Suppressor macrophage (primary cell): ENCODE results near the gene KIDINS220.

Experiments
- DNase-seq, 4 experiments: peaks; one replicate each; pipeline ENCODE4 v3.0.0-alpha.2; 2020 to 2022
- total RNA-seq, 17 experiments: gene quantifications; one replicate each; lab custom pipeline; 2026; ENCODE audit warnings: mixed read lengths in 6 of 17, inconsistent platforms in 3 of 17; lab: John Stamatoyannopoulos, UW

Gene KIDINS220
- 131 to 305 (median 240) reads per million in 17 experiments for total RNA-seq

DNA sequence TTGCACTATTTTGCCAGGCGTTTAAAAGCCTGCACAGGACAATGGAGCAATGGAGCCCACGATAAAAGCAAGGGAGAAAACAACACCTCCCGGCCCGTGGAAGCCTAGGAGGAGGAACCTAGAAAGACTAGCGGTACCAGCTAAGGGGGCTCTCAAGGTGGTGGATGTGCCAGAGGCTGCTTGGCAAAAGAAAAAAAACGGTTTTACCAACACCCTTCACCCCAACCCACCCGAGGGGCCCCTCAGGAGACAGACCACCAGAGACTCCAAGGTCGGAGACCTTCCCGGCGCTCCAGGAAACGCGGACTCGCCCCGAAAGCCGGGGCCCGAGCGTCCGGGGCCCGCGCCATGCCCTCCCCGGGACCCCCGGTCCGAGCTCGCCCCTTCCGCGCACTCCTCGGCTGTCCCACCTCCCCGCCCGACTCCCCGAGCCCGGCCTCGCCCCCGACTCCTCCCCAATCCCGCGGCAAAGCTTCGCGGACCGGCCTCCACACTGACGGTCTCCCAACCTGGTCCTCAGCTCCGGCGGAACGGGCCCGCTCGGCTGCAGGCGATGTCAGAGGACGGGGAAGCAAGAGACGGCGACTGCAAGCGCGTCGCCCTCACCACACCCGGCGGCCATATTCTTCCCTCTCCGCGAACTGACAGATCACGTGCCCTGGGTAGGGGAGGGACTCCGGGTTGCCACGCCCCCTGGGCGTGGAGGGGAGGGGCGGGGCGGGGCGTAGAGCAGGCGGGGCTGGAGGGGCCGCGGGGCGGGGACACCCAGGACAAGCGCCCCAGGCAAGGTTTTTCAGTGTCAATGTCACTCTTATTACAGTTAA lies at the start of gene KIDINS220:
Gene KIDINS220, minus strand, starts transcription at position 643 of the 824 bp plus-strand sequence. CDS start 10,520 bp downstream, outside the sequence.
- peak; percentile 90 to 97 (median 93) for DNase-seq

GRCh38 chr2:8886876-8887275 lies 49.5 kb upstream of the KIDINS220 start:
- DNase-seq = no peak

GRCh38 chr2:8886202-8886518 lies 48.7 kb upstream of the KIDINS220 start:
- no peak for DNase-seq

- no peak for DNase-seq
Observed at GRCh38 chr2:8885449-8886201, 48.2 kb upstream of the KIDINS220 start.

GRCh38 chr2:8884812-8885211 lies 47.4 kb upstream of the KIDINS220 start:
- DNase-seq = no peak

DNA sequence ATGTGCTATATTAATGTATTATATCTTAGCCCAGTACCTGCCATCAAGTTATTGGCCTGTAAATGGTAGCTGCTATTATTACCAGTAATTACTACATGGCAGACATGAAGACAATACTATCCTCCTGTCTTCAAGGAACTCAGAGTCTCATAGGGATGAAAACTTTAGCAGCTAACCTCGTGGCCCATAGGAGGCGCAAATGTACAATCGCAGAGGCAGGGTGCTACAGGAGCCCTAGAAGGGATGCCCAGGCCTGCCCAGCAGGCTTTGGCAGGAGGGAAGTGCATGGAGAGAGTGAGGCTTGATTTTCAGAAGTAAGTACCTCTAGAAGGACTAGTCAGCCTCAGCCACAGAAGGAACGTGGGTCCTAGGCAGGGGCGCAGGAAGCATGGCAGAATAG lies 44.7 kb upstream of the KIDINS220 start:
- DNase-seq = peak; percentile 46 to 65 (median 54)

GRCh38 chr2:8877894-8878293 lies 40.5 kb upstream of the KIDINS220 start:
- no peak for DNase-seq

DNA sequence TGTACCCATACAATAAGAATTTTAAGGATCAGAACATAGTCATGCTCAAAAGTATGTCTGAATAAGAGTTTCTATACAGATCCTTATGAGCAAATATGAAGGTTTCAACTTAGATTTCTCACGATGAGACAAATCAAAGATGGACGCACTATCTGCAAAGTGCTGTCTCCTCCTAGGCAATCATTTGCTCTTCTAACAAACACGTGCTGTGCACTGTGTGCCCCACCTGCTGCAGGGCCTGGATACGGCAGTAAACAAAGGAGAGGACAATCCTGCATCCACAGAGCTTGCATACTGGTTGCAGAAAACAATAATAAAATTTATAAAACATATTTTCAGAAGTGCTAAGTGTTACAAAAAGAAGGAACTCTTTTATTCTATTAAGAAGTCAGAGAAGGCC lies 39.9 kb upstream of the KIDINS220 start:
- DNase-seq = no peak

DNA sequence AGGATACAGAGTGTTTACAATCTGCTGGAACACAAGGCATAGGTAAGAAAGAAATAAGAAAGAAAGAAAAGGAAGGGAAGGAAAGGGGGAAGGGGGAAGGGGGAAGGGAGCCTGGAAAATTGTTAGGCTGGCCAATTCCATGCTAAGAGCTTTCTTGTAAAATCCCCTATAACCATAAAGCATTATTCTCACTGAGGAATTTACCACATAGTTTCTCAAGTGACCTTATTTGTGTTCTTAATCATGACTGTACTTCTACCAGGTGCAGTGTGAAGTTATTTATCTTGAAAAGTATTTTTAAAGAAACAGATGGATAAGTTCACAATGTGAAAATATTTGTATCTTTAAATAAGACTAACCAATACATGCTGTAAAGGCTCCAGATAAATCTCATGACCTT lies 39.2 kb upstream of the KIDINS220 start:
- no peak for DNase-seq

DNA sequence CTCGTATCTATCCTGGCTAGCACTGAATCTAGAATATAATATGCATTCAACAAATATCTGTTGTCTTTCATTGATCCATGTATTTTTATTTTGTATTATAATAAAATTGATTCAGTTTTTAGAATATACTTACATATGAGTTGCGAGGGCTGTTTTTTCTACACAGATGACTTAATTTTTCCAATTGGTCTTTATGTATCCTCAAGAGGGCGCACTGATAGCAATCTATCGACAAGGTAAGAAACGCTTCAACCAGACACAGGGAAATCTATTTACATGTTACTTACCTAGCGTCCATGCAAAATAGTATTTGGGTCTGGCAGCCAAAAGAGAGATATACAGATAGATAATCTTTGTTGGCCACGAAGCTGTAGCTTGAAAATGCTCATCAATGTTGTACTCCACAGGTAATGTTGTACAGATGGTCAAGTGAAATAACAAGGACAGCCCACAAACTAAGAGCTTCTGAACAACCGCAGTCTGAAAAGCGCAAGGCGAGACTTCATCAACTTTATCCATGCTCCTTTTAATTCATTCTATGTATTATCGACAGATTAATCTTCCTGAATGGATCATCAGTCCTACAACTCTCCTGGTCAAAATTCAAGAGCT lies 35.5 kb upstream of the KIDINS220 start:
- peak; percentile 27 to 78 (median 54) for DNase-seq

DNA sequence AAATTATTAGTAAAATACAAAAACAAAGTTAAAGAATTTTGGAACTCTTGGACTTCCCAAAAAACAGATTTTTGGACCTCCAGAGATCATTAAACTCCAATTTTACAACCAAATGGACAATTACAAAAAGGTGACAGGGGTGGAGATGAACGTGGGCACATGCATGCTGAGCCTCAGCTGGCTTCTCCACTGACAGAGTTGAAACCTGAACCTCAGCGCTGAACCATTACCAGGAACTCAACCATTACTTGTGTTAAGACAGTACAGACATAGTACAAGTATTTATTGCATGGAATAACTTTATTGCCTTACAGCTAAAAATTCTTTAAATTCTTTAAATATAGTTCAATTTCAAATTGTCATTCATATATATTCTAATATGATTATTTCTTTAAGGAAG lies 33.0 kb upstream of the KIDINS220 start:
- no peak for DNase-seq

- DNase-seq = no peak
Observed at GRCh38 chr2:8867363-8867762, 29.9 kb upstream of the KIDINS220 start.

DNA sequence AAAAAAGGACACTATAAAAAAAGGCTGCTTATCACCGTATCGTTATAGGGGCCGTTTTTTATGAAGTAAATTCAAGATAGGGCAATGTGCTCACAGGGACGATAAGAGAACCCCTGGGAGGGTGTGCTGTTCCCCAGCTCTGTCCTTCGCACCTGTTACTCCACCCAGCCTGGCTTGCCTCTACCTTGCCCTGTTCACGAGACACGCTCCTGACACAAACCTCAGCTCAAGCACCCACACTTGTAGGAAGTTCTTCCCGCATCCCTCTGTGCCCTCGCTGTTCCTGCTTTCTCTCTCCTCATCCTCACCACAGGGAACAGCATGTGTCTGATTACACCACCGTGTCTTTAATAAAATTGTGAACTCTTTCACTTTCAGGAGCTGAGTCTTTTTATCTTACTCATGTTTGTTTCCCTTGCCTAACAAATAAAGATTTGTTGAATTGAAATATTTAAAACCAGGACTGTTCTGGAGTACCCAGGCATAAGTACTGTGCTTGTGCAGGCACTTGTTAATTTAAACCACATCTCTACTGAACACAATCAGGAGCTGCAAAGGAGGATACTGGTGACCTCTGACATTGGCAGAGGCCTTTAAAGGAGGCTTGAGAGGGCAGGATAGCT lies 26.0 kb upstream of the KIDINS220 start:
- no peak for DNase-seq

- no peak for DNase-seq
Observed at GRCh38 chr2:8862230-8862629, 24.8 kb upstream of the KIDINS220 start.

DNA sequence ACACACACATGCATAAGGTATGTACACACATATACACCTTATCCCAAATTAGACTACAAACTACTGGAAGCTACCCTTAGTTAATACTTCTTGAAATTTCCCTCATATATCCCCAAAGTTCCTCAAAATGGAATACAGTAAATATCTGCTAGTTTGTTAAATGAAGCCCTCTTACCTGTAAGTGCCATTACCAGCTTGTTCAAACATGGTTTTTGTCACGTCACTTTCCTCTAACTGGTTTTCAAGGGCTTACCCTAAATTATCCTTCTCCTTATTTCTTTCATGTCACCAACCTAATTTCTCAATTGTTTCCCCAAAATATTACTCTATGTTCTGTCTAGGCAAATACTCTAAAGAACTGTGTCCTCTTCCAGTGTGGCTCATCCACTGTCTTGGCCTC lies 24.4 kb upstream of the KIDINS220 start:
- no peak for DNase-seq

GRCh38 chr2:8860239-8860638 lies 22.8 kb upstream of the KIDINS220 start:
- no peak for DNase-seq

DNA sequence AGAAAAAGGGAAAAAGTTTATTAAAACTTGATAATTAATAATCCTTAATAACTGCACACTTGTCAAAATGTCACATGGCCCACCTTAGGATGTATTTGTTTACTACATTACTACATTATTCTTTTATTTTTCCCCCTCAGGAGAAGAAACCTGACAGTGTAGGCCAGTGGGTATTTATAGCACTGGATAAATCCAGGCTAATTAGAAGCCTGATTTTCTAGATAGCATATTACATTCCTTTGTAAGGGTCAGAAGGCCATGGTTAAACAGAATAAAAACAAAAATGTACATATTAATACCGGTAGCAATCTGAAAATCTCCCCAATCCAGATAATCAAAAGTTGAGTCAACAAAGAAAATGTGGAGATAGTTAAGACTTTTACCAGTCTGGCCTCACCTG lies 21.5 kb upstream of the KIDINS220 start:
- DNase-seq = no peak

GRCh38 chr2:8858264-8858663 lies 20.9 kb upstream of the KIDINS220 start:
- DNase-seq = no peak

GRCh38 chr2:8857709-8858108 lies 20.3 kb upstream of the KIDINS220 start:
- no peak for DNase-seq

DNA sequence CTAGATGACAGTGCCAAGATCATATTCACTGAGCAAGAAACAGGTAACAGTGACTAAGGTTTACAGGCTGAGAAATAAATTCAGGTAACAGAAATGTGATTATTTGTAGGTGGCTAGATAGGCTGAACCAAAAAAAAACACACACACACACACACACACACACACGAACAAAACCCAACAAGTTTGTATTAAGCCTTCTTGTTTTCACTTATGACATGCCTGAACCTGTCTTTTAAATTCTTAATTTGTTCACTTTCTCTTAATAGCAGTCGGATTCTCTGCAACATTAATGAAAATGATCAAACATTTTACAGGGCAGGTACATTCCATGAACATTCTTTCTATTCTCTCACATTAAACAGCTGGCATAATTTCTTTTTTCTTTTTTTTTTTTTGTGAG lies 18.8 kb upstream of the KIDINS220 start:
- DNase-seq = no peak

DNA sequence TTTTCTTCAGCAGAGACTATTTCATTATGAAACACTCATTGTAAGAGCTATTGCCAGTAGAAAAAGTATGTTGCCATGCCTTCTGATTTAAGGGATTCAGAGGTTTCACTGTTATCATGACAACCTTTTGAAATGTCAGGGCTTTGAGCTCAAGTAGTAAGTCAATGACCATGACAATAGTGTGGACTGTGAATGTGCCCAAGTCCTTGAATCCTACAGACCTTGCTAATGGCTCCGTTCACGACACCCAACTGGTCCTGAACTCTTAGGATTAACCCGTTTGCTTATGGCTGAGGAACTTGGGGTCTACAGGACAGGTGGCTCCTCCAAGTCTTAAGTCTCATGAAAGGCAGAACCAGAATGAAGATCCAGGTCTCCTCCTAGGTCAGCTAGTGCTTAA lies 17.6 kb upstream of the KIDINS220 start:
- DNase-seq = no peak

DNA sequence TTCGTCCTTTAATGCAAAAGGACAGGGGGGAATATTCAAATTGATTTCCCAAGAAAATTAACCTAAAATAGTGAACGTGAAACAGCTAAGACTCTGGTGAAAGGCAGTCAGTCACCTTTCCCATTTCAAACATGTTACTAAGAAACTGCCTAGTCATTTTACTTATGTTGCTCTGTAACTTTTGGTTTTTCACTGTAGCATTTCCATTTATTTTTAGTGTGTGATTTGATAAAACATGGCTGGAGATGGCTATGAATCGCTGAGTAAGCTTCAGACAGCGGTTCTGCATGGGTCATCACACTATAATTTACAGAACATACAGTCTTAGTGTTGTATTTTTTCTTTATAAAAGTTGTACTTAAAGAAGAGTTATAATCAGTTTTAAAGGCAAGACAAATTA lies 16.0 kb upstream of the KIDINS220 start:
- no peak for DNase-seq
